Measurements from ENCODE around the gene IL10.

DNA sequence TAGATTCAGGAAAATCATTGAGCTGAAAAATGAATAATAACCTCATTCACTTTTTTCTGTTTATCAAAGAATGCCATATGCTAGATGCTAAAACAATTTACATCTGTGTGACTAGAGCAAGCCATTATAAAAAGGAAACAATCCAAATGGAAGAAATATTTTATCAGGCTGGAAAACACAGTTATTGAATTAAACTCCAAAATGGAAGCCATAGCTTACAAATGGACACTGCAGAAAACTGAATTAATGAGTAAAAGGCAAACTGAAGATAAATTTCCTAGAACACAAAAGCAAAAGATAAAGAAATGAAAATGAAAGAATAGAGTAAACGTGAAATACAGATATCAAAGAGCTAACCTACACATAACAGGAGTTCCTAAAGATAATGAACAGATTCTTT, 33.1 kb upstream of the IL10 start:
- TF ChIP-seq, protein P1, sequence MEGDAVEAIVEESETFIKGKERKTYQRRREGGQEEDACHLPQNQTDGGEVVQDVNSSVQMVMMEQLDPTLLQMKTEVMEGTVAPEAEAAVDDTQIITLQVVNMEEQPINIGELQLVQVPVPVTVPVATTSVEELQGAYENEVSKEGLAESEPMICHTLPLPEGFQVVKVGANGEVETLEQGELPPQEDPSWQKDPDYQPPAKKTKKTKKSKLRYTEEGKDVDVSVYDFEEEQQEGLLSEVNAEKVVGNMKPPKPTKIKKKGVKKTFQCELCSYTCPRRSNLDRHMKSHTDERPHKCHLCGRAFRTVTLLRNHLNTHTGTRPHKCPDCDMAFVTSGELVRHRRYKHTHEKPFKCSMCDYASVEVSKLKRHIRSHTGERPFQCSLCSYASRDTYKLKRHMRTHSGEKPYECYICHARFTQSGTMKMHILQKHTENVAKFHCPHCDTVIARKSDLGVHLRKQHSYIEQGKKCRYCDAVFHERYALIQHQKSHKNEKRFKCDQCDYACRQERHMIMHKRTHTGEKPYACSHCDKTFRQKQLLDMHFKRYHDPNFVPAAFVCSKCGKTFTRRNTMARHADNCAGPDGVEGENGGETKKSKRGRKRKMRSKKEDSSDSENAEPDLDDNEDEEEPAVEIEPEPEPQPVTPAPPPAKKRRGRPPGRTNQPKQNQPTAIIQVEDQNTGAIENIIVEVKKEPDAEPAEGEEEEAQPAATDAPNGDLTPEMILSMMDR (IDR thresholded peaks at IDR 0.05) = no peak
- TF ChIP-seq POLR2A (IDR thresholded peaks at IDR 0.05) = no peak

All from right lobe of liver (tissue), 4 donors.